NCI-H1092 (cell line): ENCODE data around the gene MROH2A.

ENCODE experiments used
- DNase-seq: peaks from one replicate; lab custom pipeline; 2025; lab: John Stamatoyannopoulos, UW

MROH2A gene

GRCh38 chr2:233818639-233819621, 40.8 kb downstream of the MROH2A start:
- DNase-seq: no peak

GRCh38 chr2:233819884-233820773, 42.0 kb downstream of the MROH2A start:
- no peak for DNase-seq

GRCh38 chr2:233820774-233821105, 42.6 kb downstream of the MROH2A start:
- DNase-seq: no peak

GRCh38 chr2:233821196-233821595, 43.1 kb downstream of the MROH2A start:
- DNase-seq: no peak

GRCh38 chr2:233821709-233822100, 43.6 kb downstream of the MROH2A start:
- DNase-seq: no peak

GRCh38 chr2:233822101-233822771, 44.1 kb downstream of the MROH2A start:
- DNase-seq: no peak

GRCh38 chr2:233822781-233823730, 44.9 kb downstream of the MROH2A start:
- DNase-seq: no peak

GRCh38 chr2:233823731-233824121, 45.6 kb downstream of the MROH2A start:
- no peak for DNase-seq

GRCh38 chr2:233824373-233824772, 46.2 kb downstream of the MROH2A start:
- no peak for DNase-seq

- no peak for DNase-seq
Observed at GRCh38 chr2:233828546-233829192, 50.5 kb downstream of the MROH2A start.

- DNase-seq: no peak
Observed at GRCh38 chr2:233829193-233830110, 51.3 kb downstream of the MROH2A start.

- DNase-seq: no peak
Observed at GRCh38 chr2:233830111-233830802, 52.1 kb downstream of the MROH2A start.

- no peak for DNase-seq
Observed at GRCh38 chr2:233831011-233831721, 53.0 kb downstream of the MROH2A start.

- DNase-seq: no peak
Observed at GRCh38 chr2:233831861-233832260, 53.7 kb downstream of the MROH2A start.

- DNase-seq: no peak
Observed at GRCh38 chr2:233832414-233832813, 54.3 kb downstream of the MROH2A start.

- DNase-seq: no peak
Observed at GRCh38 chr2:233832869-233833311, 54.8 kb downstream of the MROH2A start.

GRCh38 chr2:233833345-233833744, 55.2 kb downstream of the MROH2A start:
- DNase-seq: no peak
